ENCODE results near the gene TMCC2. TPM values are rescaled to one million over a fixed set of nuclear protein-coding genes. Genes with fewer than 3 reads are reported as not detected.

The TMCC2 gene
- total and polyA plus RNA-seq, 2 of the 4 experiments (the other 2 are of a cell fraction) = 2.0 to 4.2 TPM

- Histone ChIP-seq H4K5ac (ENCODE audit: low read depth, low read length) (no peak overlapping the region), H4K91ac (ENCODE audit: insufficient read depth, low read depth, low read length) (no peak overlapping the region; the same call in none of the 2 replicates), H2BK120ac (ENCODE audit: low read depth, low read length) (no peak overlapping the region; the same call in 1 of the 2 replicates), H3K4ac (ENCODE audit: low read depth, low read length) (no peak overlapping the region; the same call in 1 of the 2 replicates), H3K56ac (ENCODE audit: extremely low read depth, insufficient read depth, low read length) (no peak overlapping the region), H3K4me1 (ENCODE audit: control insufficient read depth, insufficient read depth, low read length) (peaks cover 26% of the 10 kb centered on the region), H3K9ac (ENCODE audit: low read depth, low read length) (no peak overlapping the region), H2AK9ac (replicated peaks; ENCODE audit: low read depth, low read length, poor library complexity) (no peak overlapping the region), H3K9me1 (ENCODE audit: insufficient read depth, low read length) (peaks cover 12% of the 10 kb centered on the region), H2BK20ac (ENCODE audit: low read depth, low read length) (no peak overlapping the region), H2AFZ (replicated peaks; ENCODE audit: low read length, poor library complexity) (peak overlapping the region; percentile 28), H3K14ac (replicated peaks; ENCODE audit: low read depth, low read length) (no peak overlapping the region), H3K23ac (ENCODE audit: low read depth, low read length) (no peak overlapping the region), H3K27ac (ENCODE audit: insufficient read depth, low read length) (peak overlapping the region; percentile 24; the same call in 1 of the 2 replicates), H2AK5ac (ENCODE audit: low read depth, low read length) (no peak overlapping the region), H2BK5ac (ENCODE audit: low read depth, low read length, poor library complexity, severe bottlenecking) (no peak overlapping the region), H4K8ac (ENCODE audit: low read depth in 2 of 2, low read length in 2 of 2) (no peak overlapping the region; a peak in 1 of 4 replicates), H3K18ac (ENCODE audit: low read depth, low read length) (peak overlapping the region; percentile 28; the same call in 1 of the 2 replicates), H3K79me1 (ENCODE audit: low read depth in 1 of 2, low read length in 2 of 2) (peaks cover 6 to 8% of the 10 kb centered on the region in 2 experiments; a peak in 2 of 4 replicates), H3K27me3 (ENCODE audit: control insufficient read depth, insufficient read depth, low read length) (no peaks in the 10 kb centered on the region), H3K4me2 (ENCODE audit: low read depth, low read length) (peak overlapping the region; percentile 64; the same call in 1 of the 2 replicates), H2BK15ac (ENCODE audit: low read depth, low read length) (peak overlapping the region; percentile 25; the same call in 1 of the 3 replicates), H4K20me1 (ENCODE audit: insufficient read depth, low read length) (0 out of 2 replicates have a peak, but pooled peaks cover 3% of the 10 kb centered on the region), H3K36me3 (ENCODE audit: control insufficient read depth, insufficient read depth, low read length) (no peaks in the 10 kb centered on the region), H3K4me3 (ENCODE audit: insufficient read depth, low read depth, low read length) (no peak overlapping the region), H3K9me3 (ENCODE audit: control insufficient read depth, insufficient read depth, low read length) (no peaks in the 10 kb centered on the region)
- BruUV-seq (replicated peaks) = no TSS peak
- intact Hi-C loops (cut with micrococcal nuclease) = loop anchor here (5.0 kb wide), 1 partner anchor 35 kb away; the partner anchor contains the start of gene DSTYK
- 33% methylated on average over 3 of the region's 9 CpGs; no CpG with 5 or more reads in 1 of the 2 experiments for WGBS, 2 experiments (ENCODE audit: extremely low coverage in 2 of 2, insufficient read length in 1 of 2)
- POLR2A ChIA-PET (ENCODE audit: unreplicated experiment) = no interaction called here
- CTCF ChIA-PET = interaction anchor here (1.2 to 2.3 kb wide), 2 partner anchors 18 to 70 kb away, joined by 4 to 11 read pairs; no protein-coding TSS in a partner anchor
- DNase-seq = peak; percentile 61
- peak; percentile 72 for ATAC-seq (ENCODE audit: low read depth)
- in situ Hi-C loops (cut with MboI; ENCODE audit: low sequenced_read_pairs) = no loop called here
- dilution Hi-C loops (cut with HindIII; ENCODE audit: low sequenced_read_pairs, unreplicated experiment) = no loop called here
- TF ChIP-seq MAZ (IDR thresholded peaks at IDR 0.05; ENCODE audit: borderline replicate concordance, low read depth, low read length) (0 out of 2 replicates have a peak, but pooled peaks have one; percentile 19), SMC3 (IDR thresholded peaks at IDR 0.05; ENCODE audit: low read depth, low read length) (no peak)
These were observed 19.6 kb downstream of the TMCC2 start for GRCh38 chr1:205247130-205247921.
